KOPT-K1 (cell line): Measurements from ENCODE around the gene CD69.
A peak's percentile ranks its signal among the peaks of the same experiment; 100 is the strongest.

Experiments
- H3K27ac ChIP-seq: fragments of 200-600 bp; sonication (generic); 2 replicates; pipeline ENCODE4 v1.5.1; 2016; ENCODE audit warnings: antibody characterized with exemption, mild to moderate bottlenecking, low read depth, low read length; ENCODE audit not compliant: poor library complexity, severe bottlenecking
- H3K36me3 ChIP-seq: fragments of 200-600 bp; sonication (generic); 2 replicates; pipeline ENCODE4 v1.5.1; 2017; ENCODE audit warnings: antibody characterized with exemption, mild to moderate bottlenecking, low read length, moderate library complexity; ENCODE audit not compliant: insufficient read depth
- H3K9me3 ChIP-seq: fragments of 200-600 bp; sonication (generic); 2 replicates; pipeline ENCODE4 v1.5.1; 2017; ENCODE audit warnings: antibody characterized with exemption, low read length, mild to moderate bottlenecking; ENCODE audit not compliant: insufficient read depth, poor library complexity, severe bottlenecking

CD69 gene

GRCh38 chr12:9758119-9758518, 2.6 kb downstream of the CD69 start:
- Histone ChIP-seq H3K9me3 (no peaks in the 10 kb centered on the region), H3K36me3 (peaks cover 37% of the 10 kb centered on the region), H3K27ac (peak overlapping the region; percentile 94)

GRCh38 chr12:9757433-9758025, 3.2 kb downstream of the CD69 start:
- Histone ChIP-seq H3K9me3 (no peaks in the 10 kb centered on the region), H3K36me3 (peaks cover 43% of the 10 kb centered on the region), H3K27ac (peak overlapping the region; percentile 94)

- H3K36me3 ChIP-seq, result peaks cover 51% of the 10 kb centered on the region
- no peaks in the 10 kb centered on the region for H3K9me3 ChIP-seq
- H3K27ac ChIP-seq, result peak overlapping the region; percentile 94
These were observed 4.0 kb downstream of the CD69 start for GRCh38 chr12:9756706-9757105.

GRCh38 chr12:9756170-9756569, 4.5 kb downstream of the CD69 start:
- H3K27ac ChIP-seq, result peak overlapping the region; percentile 94
- H3K9me3 ChIP-seq, result no peaks in the 10 kb centered on the region
- H3K36me3 ChIP-seq, result peaks cover 53% of the 10 kb centered on the region

- Histone ChIP-seq H3K9me3 (no peaks in the 10 kb centered on the region), H3K27ac (peak overlapping the region; percentile 17), H3K36me3 (peaks cover 53% of the 10 kb centered on the region)
These were observed 5.1 kb downstream of the CD69 start for GRCh38 chr12:9755567-9755966.

GRCh38 chr12:9755035-9755434, 5.7 kb downstream of the CD69 start:
- peak overlapping the region; percentile 17 for H3K27ac ChIP-seq
- H3K9me3 ChIP-seq, result no peaks in the 10 kb centered on the region
- peaks cover 53% of the 10 kb centered on the region for H3K36me3 ChIP-seq

- no peak overlapping the region for H3K27ac ChIP-seq
- peaks cover 53% of the 10 kb centered on the region for H3K36me3 ChIP-seq
- H3K9me3 ChIP-seq, result no peaks in the 10 kb centered on the region
These were observed 6.4 kb downstream of the CD69 start for GRCh38 chr12:9754099-9754927.

- Histone ChIP-seq H3K36me3 (peaks cover 53% of the 10 kb centered on the region), H3K9me3 (no peaks in the 10 kb centered on the region)
These were observed 7.2 kb downstream of the CD69 start for GRCh38 chr12:9753498-9753897.

GRCh38 chr12:9753073-9753472, 7.6 kb downstream of the CD69 start:
- H3K36me3 ChIP-seq, result peaks cover 53% of the 10 kb centered on the region
- no peak overlapping the region for H3K27ac ChIP-seq
- no peaks in the 10 kb centered on the region for H3K9me3 ChIP-seq

More at GRCh38 chr12:9753498-9753897, 7.2 kb downstream of the CD69 start:
- H3K27ac ChIP-seq, result no peak overlapping the region

- Histone ChIP-seq H3K36me3 (peaks cover 53% of the 10 kb centered on the region), H3K9me3 (no peaks in the 10 kb centered on the region), H3K27ac (peak overlapping the region; percentile 50)
These were observed 8.4 kb downstream of the CD69 start for GRCh38 chr12:9752145-9752933.

- Histone ChIP-seq H3K27ac (peak overlapping the region; percentile 50), H3K9me3 (no peaks in the 10 kb centered on the region), H3K36me3 (peaks cover 49% of the 10 kb centered on the region)
These were observed 9.2 kb downstream of the CD69 start for GRCh38 chr12:9751204-9752144.

GRCh38 chr12:9750276-9751203, 10.2 kb downstream of the CD69 start:
- peaks cover 40% of the 10 kb centered on the region for H3K36me3 ChIP-seq
- H3K9me3 ChIP-seq, result no peaks in the 10 kb centered on the region
- peak overlapping the region; percentile 50 for H3K27ac ChIP-seq

- Histone ChIP-seq H3K9me3 (no peaks in the 10 kb centered on the region), H3K36me3 (peaks cover 31% of the 10 kb centered on the region), H3K27ac (no peak overlapping the region)
These were observed 11.1 kb downstream of the CD69 start for GRCh38 chr12:9749640-9750039.
